Gastrocnemius medialis (tissue), 4 donors: ENCODE measurements around the gene ADGRL3.

ENCODE experiments used
- CTCF ChIP-seq, 5 experiments: fragments of 450-650 bp in 3 of 5; fragments of 200-600 bp in 2 of 5; sonication (generic) in 2 of 5; IDR thresholded peaks in 4 of 5; conservative IDR thresholded peaks in 1 of 5; 1 replicate in 4 of 5; 2 replicates in 1 of 5; pipeline ENCODE4 v1.5.1; 2016 to 2019; ENCODE audit warnings: antibody characterized with exemption in 5 of 5, mild to moderate bottlenecking in 3 of 5, moderate library complexity in 3 of 5
- POLR2A ChIP-seq, 2 donors: fragments of 450-650 bp; IDR thresholded peaks; one replicate each; pipeline ENCODE4 v1.6.1; 2017; ENCODE audit warnings: antibody characterized with exemption in 2 of 2, mild to moderate bottlenecking in 2 of 2, moderate library complexity in 2 of 2

DNA sequence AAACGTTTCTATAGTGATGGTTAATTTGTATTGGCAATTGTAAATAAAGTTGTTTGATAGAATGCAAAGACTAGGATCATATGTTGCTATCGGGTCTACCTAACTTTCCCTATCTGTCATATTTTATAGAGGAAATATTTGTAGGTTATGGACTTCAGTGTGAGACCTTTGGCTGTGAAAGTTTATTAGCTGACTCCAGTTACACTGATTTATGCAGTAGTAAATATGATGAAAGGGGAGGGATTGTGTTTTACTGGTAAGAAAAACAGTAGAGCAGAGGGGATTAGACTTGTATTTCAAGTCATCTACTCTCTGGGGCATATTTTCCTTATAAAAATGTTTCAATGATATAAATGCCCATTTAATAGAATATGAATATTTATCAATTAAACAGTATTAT lies 43.8 kb downstream of the ADGRL3 start:
- TF ChIP-seq POLR2A (IDR thresholded peaks at IDR 0.05) (no peak), CTCF (IDR thresholded peaks at IDR 0.05 in 4 of 5, conservative IDR thresholded peaks at IDR 0.05 in 1 of 5) (no peak)
